ENCODE data around the gene CENPA.
A peak's percentile ranks its signal among the peaks of the same experiment; 100 is the strongest.
"Not testable (repeated sequence)": the region's sequence is repeated elsewhere in the genome, so short reads cannot be mapped to it uniquely, and the experiment has no call there.

The CENPA gene

DNA sequence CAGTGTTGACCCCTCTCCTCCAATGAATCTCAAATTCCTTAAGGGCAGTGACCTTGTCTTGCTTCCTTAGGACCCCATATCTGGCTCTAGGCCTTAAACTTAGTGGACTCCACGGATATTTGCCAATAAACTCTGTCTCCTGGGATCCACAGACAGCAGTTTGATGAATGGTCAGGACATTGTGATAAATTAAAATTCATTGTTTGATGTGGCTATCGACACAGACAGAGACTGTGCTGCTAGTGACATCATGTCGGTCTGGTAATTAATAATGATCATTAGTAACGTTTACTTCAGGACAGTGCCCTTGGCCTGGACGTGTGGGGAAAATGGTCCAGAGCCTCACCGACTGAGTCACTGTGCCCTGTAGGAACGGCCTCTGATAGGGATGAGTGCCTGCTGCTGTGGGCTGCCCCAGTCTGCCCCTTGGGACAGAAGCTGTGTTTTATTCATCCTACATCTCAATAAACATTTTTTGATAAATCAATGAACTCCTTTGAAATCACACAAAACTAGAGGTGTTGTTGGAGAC, 27.0 kb upstream of the CENPA start:
- H3K4me3 ChIP-seq (ENCODE audit: low read length), result no peak overlapping the region
- no peak for DNase-seq (ENCODE audit: low read depth, low spot score)

DNA sequence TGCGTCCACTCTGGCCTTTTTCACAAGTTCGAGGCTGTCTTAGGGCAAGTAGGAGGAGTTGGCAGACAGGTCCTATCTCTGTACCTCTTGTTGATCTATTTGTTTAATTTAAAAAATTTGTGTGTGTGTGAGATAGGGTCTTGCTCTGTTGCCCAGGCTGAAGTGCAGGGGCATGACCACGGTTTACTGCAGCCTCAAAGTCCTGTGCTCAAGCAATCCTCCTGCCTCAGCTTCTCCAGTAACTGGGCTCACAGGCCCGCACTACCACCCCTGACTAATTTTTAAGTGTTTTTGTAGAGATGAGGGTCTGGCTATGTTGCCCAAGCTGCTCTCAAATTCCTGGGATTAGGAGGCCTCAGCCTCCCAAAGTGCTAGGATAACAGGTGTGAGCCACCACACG, 26.0 kb upstream of the CENPA start:
- H3K4me3 ChIP-seq (ENCODE audit: low read length), result no peak overlapping the region
- DNase-seq (ENCODE audit: low read depth, low spot score), result no peak

DNA sequence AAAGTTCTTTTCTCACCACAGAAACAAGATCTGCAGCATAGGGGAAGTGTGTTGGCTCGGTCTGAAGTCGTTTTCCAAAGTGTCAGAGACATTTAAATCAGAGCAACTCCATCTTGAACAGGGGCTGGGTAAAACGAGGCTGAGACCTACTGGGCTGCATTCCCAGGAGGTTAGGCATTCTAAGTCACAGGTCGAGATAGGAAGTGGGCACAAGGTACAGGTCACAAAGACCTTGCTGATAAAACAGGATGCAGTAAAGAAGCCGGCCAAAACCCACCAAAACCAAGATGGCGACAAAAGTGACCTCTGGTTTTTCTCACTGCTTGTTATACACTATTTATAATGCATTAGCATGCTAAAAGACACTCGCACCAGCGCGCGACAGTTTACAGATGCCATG, 24.9 kb upstream of the CENPA start:
- not testable (repeated sequence) for DNase-seq (ENCODE audit: low read depth, low spot score); H3K4me3 ChIP-seq (ENCODE audit: low read length)

DNA sequence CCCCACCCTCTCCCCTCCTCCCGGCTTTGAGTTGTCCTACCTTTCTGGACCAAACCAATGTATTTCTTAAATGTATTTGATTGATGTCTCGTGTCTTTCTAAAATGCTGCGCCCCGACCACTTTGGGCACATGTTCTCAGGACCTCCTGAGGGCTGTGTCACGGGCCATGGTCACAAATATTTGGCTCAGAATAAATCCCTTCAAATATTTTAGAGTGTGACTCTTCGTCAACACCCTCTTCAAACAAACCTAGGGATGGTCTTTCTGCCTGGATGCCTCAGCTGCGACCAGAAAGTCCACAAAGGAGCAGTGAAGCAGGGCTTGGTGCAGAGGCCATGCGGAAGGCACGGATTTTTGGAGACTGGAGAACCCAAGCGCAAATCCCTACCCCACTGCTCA, 22.8 kb upstream of the CENPA start:
- no peak for DNase-seq (ENCODE audit: low read depth, low spot score)
- no peak overlapping the region for H3K4me3 ChIP-seq (ENCODE audit: low read length)

DNA sequence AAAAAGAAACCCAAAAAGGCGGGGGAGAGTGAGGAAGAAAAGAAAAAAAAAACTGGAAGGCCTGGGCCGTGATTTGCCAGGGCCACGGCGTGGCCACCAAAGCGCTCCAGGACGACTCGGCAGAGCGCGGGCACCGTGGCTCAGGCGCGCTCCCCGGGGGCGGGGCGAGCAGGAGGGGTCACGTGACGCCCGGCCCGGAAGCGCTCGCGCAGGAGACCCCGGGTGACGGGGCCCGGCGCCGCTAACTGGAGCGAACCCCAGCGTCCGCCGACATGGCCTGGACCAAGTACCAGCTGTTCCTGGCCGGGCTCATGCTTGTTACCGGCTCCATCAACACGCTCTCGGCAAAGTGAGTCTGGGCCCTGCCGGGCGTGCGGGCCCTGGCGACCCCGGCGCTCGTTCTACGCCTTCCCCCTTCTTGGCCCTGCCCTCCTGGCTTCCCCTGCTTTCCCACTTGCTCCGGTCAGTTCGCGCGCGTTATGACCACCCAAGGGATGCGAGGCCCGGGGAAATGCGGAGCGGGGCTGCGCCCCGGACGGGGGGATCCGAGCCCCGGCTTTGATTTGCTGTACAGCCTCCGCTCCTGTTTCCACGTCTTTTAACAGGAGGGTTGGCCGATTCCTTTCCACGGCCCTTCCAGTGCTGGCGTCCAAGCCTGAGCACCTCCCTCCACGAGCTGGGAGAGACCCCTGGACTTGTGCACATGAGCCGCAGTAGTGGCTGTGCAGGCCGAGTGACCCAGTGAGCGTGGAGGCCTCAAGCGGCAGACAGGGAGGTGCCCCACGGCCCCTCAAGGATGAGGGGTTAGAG, 21.6 kb upstream of the CENPA start, which contains the start of gene SLC35F6:
Gene SLC35F6 (plus strand): TSS at position 207 of the 810 bp plus-strand sequence. CDS start 66 bp downstream, at position 273.
- DNase-seq (ENCODE audit: low read depth, low spot score), result peak; percentile 51

DNA sequence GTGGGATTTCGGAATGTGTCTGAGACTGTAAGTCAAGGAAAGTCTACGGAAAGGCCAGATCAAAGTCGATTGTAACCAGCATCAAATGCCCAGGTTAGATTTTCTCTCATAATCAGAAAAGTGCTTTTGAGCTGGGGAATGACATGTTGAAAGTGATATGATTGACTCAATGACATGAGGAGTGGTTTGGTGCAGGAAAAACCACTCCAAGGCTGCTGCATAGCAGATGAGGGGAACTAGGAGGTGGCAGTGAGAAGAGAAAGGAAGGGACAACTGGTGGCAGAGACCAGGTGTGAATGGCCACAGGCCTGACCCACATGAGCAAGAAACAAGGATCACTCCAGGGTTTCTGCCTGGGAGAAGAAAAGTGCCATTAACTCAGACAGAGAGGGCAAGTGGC, 20.9 kb upstream of the CENPA start:
- DNase-seq (ENCODE audit: low read depth, low spot score), result no peak
- peak overlapping the region; percentile 91 for H3K4me3 ChIP-seq (ENCODE audit: low read length)

More for the DNA sequence above, 21.6 kb upstream of the CENPA start, which contains the start of gene SLC35F6:
- H3K4me3 ChIP-seq (ENCODE audit: low read length), result peak within 1 kb of the TSS; percentile 91

DNA sequence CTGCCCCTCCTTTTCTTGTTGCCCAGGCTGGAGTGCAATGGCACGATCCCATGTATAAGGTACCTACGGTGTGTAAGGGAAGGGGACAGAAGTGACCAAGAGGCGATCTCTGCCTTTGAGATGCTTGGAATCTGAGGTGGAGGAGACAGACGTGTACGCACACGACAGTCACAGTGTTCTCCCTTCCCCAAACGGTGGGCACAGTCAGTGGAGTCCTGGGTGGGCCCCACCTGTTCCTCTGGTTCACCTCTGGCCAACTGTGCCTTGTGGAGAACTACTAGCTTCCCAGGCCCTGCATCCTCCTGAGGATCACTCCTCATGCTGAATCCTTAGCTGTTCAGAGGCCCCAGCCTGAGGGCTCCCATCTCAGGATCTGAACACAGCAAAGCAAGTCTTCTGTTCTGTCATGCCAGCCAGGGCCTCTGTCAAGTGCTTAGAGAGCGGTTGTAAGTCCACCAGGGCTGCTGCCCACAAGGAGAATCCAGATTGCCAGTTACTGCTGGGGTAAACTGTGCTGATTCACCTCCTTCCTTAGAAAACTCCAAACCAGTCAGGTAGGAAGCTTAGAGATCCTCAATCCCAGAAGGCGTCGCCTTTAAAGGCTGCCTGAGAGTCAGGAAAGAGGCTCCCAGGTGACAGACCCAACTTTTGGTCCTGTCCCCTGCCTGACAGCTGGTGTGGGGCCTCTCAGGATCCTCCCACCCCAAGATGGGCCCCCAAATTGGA, 20.2 kb upstream of the CENPA start:
- no peak for DNase-seq (ENCODE audit: low read depth, low spot score)
- H3K4me3 ChIP-seq (ENCODE audit: low read length), result peak overlapping the region; percentile 91

DNA sequence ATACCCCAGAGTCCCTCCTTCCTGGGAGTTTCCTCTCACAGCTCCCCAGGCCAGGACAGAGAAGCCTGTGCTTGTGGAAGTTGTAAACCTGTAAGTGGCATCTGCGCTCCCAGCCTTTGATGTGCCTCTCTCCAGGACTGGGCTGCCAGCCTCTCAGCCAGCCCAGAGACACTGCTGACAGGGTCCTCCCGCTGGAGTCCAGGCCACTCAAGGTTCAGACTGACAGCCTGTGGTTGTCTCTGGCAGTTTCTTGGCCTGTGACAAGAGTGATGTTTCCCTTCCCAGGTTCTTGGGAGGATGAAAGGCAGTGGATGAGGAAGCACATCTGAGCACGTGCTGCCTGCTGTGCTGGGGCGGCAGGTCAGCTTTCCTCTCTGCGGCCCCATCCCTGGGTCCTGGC, 18.7 kb upstream of the CENPA start:
- DNase-seq (ENCODE audit: low read depth, low spot score), result no peak
- no peak overlapping the region for H3K4me3 ChIP-seq (ENCODE audit: low read length)

DNA sequence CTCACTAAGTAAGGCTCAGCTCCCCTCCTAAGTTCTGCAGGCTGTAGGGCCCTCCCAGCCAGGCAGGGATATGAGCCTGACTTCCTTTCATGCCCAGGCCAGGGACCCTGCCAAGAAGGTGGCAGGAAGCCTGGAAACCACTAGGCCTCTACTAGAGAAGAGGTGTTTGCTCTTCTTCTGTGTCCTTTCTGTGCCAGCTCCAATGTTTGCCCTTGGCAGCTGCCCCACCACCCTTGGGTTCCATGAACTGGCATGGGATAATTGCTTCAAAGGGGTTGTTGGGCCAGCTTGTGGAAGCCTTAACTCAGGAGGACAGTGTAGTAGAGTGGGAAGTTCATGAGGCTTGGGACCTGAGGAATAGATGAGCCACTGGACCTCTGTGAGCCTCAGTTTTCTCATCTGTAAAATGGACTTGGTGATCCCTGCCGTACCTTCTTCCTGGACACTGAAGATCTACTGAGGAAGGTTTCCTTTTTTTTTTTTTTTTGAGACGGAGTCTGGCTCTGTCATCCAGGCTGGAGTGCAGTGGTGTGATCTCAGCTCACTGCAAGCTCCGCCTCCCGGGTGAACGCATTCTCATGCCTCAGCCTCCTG, 17.9 kb upstream of the CENPA start:
- DNase-seq (ENCODE audit: low read depth, low spot score), result no peak
- H3K4me3 ChIP-seq (ENCODE audit: low read length), result no peak overlapping the region

DNA sequence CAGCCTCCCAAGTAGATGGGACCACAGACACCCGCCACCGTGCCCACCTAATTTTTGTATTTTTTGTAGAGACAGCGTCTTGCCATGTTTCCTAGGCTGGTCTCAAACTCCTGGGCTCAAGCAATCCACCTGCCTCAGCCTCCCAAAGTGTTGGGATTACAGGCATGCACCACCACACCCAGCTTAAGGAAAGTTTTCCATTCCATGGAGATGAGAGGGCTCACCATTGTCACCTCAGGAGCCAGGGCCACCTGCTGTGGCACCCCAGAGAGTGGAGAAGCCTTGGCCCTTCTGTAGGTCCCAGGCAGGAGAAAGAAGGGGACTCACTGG, 17.1 kb upstream of the CENPA start:
- DNase-seq (ENCODE audit: low read depth, low spot score), result no peak
- H3K4me3 ChIP-seq (ENCODE audit: low read length), result no peak overlapping the region

DNA sequence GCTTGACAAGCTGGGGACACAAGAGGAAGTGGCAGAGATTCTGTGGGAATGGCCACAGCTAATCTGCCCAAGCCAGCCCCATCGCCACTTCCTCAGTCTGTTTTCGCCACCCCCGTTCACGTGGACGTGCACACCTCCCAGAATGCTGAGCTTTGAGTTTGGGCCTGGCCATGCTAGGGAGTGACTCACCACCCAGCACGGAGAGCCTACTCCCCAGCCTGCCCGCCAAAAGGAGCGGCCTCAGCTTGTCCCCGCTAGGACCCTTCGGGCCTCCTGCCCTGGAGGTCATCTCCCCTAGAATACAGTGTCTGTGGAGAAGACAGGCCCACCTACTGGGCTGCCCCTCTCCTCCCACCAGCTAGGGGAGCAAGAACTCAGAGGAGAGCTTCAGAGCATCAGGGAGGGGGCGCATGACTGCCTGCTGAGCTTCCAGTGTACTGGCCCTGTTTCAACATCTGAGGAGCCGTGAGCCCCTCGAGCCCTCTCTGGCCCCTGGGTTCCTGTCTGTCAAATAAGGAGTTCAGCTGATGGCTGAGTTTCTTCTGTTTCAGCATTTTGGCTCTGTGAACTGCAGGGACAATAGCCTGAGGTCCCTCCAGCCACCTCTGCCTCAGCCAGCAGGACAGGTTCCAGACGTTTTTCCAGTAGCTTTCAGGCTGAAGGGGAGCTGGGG, 16.6 kb upstream of the CENPA start:
- no peak overlapping the region for H3K4me3 ChIP-seq (ENCODE audit: low read length)
- no peak for DNase-seq (ENCODE audit: low read depth, low spot score)

DNA sequence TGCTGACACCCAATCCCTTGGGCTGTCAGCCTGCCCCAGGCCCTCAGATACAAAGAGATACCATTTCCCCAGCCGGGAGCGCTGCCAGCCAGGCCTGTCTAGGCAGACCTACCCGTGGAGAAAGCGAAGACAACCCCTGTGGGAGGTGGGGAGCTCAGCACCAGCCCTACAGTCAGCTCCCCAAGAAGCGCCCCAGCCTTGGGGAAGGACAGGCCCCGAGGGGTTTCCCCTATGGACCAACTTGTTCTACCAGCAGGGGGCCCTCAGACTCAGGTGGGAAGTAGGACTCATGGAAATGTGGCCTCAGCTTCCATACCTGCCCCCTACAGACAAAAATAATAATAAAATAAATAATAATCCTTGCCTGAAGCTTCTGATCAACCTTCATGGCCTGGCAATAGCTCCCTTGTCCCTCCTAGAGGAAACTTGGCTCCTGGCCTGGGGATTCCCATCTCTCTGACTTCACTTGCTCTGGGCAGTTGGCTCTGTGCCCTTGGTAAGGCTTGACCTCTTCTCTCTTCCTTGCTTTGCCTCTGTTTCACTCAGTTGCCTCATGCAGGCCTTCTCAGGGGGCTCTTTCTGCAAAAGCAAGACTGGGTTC, 14.8 kb upstream of the CENPA start:
- H3K4me3 ChIP-seq (ENCODE audit: low read length), result no peak overlapping the region
- DNase-seq (ENCODE audit: low read depth, low spot score), result no peak

DNA sequence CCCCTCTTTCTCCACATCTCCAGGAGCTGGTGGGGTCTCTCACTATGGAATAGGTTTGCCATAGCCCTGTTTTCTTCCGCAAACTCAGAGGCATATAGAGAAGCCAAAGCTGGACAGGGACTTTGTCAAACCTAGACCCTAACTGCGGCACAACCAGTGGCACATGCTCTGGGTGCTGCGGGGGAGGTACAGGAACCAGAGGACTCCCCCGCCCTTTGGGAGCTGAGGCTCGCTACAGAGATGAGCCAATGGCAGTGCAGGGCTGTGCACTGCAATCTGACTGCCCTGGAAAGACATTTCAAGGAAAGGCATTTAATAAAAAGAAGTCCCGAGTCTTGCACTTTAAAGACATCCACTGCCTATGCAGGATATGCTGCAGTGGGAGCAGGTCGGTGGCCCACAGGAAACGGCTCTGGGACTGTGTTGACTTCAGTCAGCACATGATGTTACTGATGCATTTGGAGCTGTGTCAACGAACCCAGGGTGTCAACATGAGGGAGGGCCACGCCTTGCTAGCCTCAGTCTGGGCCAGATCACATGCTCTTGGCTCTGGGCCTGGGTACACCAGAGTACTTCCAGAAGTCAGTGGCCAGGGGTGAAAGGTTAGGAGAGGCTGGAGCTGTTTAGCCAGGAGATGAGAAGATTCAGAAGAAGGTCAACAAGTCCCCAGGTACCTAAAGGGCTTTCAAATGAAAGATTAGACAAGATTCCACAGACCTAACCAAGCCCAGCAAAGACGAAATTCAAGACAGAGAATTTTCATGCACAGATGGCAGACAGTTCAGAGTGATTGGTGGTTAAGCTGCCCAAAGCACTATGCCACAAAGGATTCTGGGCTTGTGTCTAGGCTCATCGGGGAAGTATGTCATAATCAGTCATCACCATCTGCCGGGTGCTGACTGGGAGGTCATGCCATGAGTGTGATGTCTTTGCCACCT, 13.5 kb upstream of the CENPA start:
- no peak overlapping the region for H3K4me3 ChIP-seq (ENCODE audit: low read length)
- DNase-seq (ENCODE audit: low read depth, low spot score), result peak; percentile 81

DNA sequence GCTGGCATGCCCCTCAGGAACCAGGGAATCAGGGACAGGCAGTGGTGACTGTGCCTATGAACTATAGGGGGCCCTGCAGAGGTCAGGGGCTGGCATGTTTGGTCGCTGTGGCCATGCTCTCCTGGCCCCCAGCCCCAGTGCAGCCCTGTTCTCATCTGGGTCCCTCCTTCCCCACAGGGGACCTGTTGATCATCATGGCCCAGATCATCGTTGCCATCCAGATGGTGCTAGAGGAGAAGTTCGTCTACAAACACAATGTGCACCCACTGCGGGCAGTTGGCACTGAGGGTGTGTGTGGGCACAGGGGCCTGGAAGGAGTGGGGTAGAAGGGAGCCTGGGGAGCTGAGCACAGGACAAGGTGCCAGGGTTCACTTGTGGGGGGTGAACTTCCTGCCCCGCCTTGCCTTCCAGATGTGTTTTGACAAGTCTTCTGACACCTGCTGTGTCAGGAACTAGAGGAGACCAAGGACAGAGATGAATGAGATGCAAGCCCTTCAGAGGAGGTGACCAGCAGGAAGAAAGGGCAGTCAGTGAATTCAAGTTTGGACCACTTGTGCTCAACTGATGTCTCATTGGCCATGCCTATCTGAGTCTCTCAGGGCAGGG, 9.6 kb upstream of the CENPA start:
- DNase-seq (ENCODE audit: low read depth, low spot score), result no peak
- no peak overlapping the region for H3K4me3 ChIP-seq (ENCODE audit: low read length)

DNA sequence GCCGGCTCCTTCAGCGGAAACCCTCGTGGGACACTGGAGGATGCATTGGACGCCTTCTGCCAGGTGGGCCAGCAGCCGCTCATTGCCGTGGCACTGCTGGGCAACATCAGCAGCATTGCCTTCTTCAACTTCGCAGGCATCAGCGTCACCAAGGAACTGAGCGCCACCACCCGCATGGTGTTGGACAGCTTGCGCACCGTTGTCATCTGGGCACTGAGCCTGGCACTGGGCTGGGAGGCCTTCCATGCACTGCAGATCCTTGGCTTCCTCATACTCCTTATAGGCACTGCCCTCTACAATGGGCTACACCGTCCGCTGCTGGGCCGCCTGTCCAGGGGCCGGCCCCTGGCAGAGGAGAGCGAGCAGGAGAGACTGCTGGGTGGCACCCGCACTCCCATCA, 7.8 kb upstream of the CENPA start:
- no peak for DNase-seq (ENCODE audit: low read depth, low spot score)
- no peak overlapping the region for H3K4me3 ChIP-seq (ENCODE audit: low read length)

DNA sequence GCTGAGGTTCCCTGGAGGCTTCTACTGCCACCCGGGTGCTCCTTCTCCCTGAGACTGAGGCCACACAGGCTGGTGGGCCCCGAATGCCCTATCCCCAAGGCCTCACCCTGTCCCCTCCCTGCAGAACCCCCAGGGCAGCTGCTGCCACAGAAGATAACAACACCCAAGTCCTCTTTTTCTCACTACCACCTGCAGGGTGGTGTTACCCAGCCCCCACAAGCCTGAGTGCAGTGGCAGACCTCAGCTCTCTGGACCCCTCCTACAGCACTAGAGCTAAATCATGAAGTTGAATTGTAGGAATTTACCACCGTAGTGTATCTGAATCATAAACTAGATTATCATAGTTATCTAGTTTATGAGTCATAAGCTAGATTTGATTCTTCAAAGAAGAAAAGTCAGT, 7.3 kb upstream of the CENPA start:
- H3K4me3 ChIP-seq (ENCODE audit: low read length), result no peak overlapping the region
- DNase-seq (ENCODE audit: low read depth, low spot score), result no peak

DNA sequence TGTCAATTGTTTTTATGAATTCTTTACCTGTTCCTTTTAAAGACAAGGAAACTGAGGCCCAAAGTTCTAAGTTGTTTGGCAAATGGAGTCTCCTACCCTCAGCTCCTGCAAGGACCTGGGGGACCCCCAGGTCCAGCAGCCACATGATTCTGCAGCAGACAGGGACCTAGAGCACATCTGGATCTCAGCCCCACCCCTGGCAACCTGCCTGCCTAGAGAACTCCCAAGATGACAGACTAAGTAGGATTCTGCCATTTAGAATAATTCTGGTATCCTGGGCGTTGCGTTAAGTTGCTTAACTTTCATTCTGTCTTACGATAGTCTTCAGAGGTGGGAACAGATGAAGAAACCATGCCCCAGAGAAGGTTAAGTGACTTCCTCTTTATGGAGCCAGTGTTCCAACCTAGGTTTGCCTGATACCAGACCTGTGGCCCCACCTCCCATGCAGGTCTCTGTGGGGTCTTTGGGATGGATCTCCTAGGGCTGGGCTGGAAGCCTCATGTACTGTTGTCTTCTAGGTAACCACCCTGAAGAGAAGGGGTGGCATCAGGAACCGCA, 5.6 kb upstream of the CENPA start:
- no peak overlapping the region for H3K4me3 ChIP-seq (ENCODE audit: low read length)
- DNase-seq (ENCODE audit: low read depth, low spot score), result no peak

Data from Jurkat, Clone E6-1 (cell line).